HG03460 (cell line): Measurements from ENCODE around the gene ARHGAP9.
"Not testable (repeated sequence)": the region's sequence is repeated elsewhere in the genome, so short reads cannot be mapped to it uniquely, and the experiment has no call there.

Source experiments
- ATAC-seq: cut with Tn5 transposase; IDR thresholded peaks from one replicate; pipeline ENCODE4 v1.9.1; 2021; ENCODE audit not compliant: unreplicated experiment

ARHGAP9 gene

GRCh38 chr12:57517718-57518117, 38.1 kb upstream of the ARHGAP9 start:
- ATAC-seq, result not testable (repeated sequence)

GRCh38 chr12:57517187-57517586, 37.5 kb upstream of the ARHGAP9 start:
- ATAC-seq, result no peak

GRCh38 chr12:57516617-57517153, 37.0 kb upstream of the ARHGAP9 start:
- no peak for ATAC-seq

- ATAC-seq, result no peak
Observed at GRCh38 chr12:57515934-57516541, 36.4 kb upstream of the ARHGAP9 start.

GRCh38 chr12:57515408-57515933, 35.8 kb upstream of the ARHGAP9 start:
- ATAC-seq, result no peak

- no peak for ATAC-seq
Observed at GRCh38 chr12:57514720-57515407, 35.2 kb upstream of the ARHGAP9 start.

GRCh38 chr12:57514246-57514645, 34.6 kb upstream of the ARHGAP9 start:
- not testable (repeated sequence) for ATAC-seq

- ATAC-seq, result not testable (repeated sequence)
Observed at GRCh38 chr12:57513677-57514076, 34.0 kb upstream of the ARHGAP9 start.

GRCh38 chr12:57513266-57513665, 33.6 kb upstream of the ARHGAP9 start:
- ATAC-seq, result no peak

GRCh38 chr12:57512665-57513064, 33.0 kb upstream of the ARHGAP9 start:
- ATAC-seq, result no peak

- no peak for ATAC-seq
Observed at GRCh38 chr12:57511588-57512325, 32.1 kb upstream of the ARHGAP9 start.

GRCh38 chr12:57511161-57511560, 31.5 kb upstream of the ARHGAP9 start:
- no peak for ATAC-seq

- not testable (repeated sequence) for ATAC-seq
Observed at GRCh38 chr12:57507796-57508195, 28.1 kb upstream of the ARHGAP9 start.

GRCh38 chr12:57506541-57506940, 26.9 kb upstream of the ARHGAP9 start:
- ATAC-seq, result not testable (repeated sequence)

- not testable (repeated sequence) for ATAC-seq
Observed at GRCh38 chr12:57502311-57502969, 22.8 kb upstream of the ARHGAP9 start.

GRCh38 chr12:57500213-57500612, 20.5 kb upstream of the ARHGAP9 start:
- ATAC-seq, result no peak

GRCh38 chr12:57498571-57498970, 18.9 kb upstream of the ARHGAP9 start:
- no peak for ATAC-seq

GRCh38 chr12:57498132-57498502, 18.5 kb upstream of the ARHGAP9 start:
- no peak for ATAC-seq

- no peak for ATAC-seq
Observed at GRCh38 chr12:57497223-57498131, 17.8 kb upstream of the ARHGAP9 start.

GRCh38 chr12:57496822-57497221, 17.2 kb upstream of the ARHGAP9 start:
- ATAC-seq, result no peak
